ENCODE measurements around the gene IFT25.

- TF ChIP-seq POLR2AphosphoS5 (IDR thresholded peaks at IDR 0.05; ENCODE audit: low read depth, low read length) (no peak), CTCF (IDR thresholded peaks at IDR 0.05) (no peak), SIN3A (IDR thresholded peaks at IDR 0.05; ENCODE audit: borderline replicate concordance, insufficient read depth, low read depth, low read length) (no peak), TCF7L2 (IDR thresholded peaks at IDR 0.05; ENCODE audit: low read depth, low read length) (no peak)
Observed at GRCh38 chr1:53913352-53914033, 32.0 kb downstream of the IFT25 start.

All from Panc1 (cell line).